Sigmoid colon (tissue), 3 donors: Measurements from ENCODE around the gene RPIA.

Source experiments
- CTCF ChIP-seq, 4 experiments: fragments of 450-650 bp in 3 of 4; fragments of 200-600 bp in 1 of 4; IDR thresholded peaks; one replicate each; pipeline ENCODE4 v1.5.1; 2016 to 2019; ENCODE audit warnings: antibody characterized with exemption in 4 of 4, mild to moderate bottlenecking in 3 of 4, moderate library complexity in 2 of 4
- POLR2A ChIP-seq, 2 donors: fragments of 450-650 bp; IDR thresholded peaks; one replicate each; pipeline ENCODE4 v1.6.1; 2016; ENCODE audit warnings: antibody characterized with exemption in 2 of 2, mild to moderate bottlenecking in 2 of 2, moderate library complexity in 2 of 2

- TF ChIP-seq CTCF (IDR thresholded peaks at IDR 0.05), result no peak
- TF ChIP-seq POLR2A (IDR thresholded peaks at IDR 0.05), result no peak
Observed at GRCh38 chr2:88713408-88713807, 21.9 kb downstream of the RPIA start.
